Daoy (cell line): ENCODE results near the gene UQCRC1. TPM values are rescaled to one million over a fixed set of nuclear protein-coding genes. Genes with fewer than 3 reads are reported as not detected.

Source experiments
- DNase-seq: peaks from one replicate; pipeline ENCODE4 v3.0.0-alpha.2; 2015; ENCODE audit warnings: low read depth
- total RNA-seq: library from RNA; depleted of rRNA; stranded (reverse); fragments of >200 nt; shearing (Covaris generic); gene quantifications from 2 replicates; pipeline ENCODE4 v1.2.3, GENCODE V29; 2014

UQCRC1 gene
- total RNA-seq, 1 experiment from 2014 or later, result 336 TPM

DNA sequence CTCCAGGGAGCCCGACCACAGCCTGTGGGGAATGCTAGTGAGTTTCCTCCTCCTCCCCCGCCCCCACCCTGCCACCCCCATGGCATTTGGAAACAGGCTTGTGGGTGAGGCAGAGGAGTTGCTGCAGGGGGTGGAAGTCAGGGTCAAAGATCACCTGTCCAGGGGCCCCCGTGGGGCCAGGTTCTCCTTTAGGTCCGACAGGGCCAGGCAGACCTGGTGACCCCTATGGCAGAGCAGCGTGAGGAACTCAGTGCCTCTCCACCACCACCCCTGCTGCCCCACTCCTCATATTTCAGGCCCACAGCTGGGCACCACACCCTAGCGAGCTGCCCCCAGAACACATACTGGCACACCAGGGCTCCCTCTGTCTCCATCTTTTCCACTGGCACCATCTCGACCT, 36.9 kb downstream of the UQCRC1 start:
- no peak for DNase-seq

DNA sequence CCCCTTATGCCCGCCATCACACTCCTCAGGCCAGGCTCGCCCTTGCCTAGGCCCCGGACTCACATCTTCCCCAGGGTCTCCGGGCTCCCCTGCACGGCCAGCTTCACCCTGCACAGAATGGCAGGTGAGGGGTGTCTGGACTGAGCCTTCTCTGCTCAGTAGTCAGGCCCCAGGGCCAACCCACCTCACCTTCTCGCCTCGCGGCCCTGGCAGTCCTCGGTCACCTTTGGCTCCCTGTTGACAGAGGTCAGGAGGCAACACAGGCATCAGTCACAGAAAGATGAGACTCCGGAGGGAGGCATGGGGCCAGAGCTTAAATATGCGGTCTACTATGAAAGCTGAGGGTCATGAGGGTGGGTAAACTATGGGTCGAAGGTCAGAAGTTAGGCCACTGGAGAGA, 37.5 kb downstream of the UQCRC1 start:
- no peak for DNase-seq

DNA sequence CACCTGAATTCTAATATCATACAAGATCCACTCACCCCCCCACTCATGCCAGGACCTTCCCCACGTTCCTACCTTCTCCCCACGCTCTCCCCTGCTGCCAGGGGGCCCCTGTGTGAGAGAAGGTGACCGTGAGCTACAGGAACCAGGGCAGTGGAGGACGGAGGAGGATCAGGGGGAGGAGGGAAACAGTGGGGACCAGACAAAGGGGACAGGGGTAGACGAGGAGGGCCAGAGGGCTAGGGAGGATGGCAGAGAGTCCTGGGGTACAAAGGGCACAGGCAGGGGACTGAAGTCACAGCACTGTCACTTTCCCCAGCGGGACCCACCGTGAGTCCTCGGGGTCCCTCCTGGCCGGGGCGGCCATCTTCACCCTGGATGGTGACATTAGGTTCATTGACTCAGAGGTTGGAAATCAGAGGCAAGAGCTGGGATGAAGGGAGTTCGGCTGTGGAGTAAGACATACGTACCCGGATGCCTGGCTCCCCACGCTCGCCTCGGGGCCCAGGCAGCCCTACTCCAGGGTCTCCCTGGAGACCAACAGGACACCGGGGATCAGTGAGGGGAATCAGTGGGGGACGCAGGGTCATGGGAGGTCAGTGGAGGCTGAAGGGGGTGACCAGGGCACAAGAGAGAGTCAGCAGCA, 39.5 kb downstream of the UQCRC1 start:
- no peak for DNase-seq

DNA sequence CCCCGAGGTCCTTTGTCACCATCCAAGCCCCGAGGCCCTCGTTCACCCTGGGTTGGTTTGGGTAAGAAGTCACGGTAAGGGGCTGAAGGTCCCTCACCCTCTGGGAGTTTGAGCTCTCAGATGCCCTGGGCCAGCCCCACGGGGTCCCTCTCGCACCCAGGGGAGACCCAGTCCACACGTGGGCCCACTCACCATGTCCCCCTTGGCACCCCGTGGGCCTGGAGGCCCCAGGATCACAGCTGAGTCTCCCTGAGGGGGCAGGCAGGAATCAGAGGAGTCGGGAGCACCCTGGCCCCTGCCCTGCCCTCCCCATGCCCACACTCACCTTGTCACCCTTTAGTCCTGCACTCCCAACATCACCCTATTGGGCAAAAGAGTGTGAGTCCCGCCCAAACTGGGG, 40.0 kb downstream of the UQCRC1 start:
- no peak for DNase-seq

DNA sequence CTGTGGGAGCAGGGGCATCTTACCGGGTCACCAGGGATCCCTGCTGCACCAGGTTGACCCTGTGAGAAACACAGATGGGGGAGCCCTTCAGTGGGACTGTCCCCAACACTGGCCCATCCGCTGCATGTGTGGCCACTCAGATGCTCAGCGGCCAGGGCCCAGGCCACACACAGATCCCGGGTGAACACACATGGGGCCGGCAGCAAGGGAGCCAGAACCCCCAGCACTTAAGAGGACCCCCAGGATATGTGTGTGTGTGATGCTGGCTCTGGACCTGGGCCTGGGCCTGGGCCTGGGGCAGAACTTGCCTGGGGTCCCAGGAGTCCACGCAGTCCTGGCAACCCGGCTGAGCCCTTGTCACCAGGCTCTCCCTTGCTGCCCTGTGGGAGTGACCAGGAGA, 41.0 kb downstream of the UQCRC1 start:
- no peak for DNase-seq

DNA sequence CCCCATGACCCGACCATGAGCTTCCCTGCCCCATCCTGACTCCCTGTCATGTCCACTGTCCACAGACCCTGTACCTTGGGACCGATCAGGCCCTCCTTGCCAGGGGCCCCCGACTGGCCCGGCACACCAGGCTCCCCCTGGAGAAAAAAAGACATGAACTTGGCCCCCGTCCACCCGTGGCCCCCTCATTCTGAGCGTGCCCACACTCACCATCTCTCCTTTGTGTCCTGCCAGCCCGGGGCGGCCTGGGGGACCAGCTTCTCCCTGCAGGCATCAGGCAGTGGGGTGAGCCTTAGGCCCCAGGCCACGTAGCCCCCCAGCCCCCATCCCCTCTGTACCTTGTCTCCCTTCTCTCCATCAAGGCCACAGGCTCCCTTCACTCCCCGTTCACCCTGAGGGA, 41.9 kb downstream of the UQCRC1 start:
- DNase-seq, result no peak

DNA sequence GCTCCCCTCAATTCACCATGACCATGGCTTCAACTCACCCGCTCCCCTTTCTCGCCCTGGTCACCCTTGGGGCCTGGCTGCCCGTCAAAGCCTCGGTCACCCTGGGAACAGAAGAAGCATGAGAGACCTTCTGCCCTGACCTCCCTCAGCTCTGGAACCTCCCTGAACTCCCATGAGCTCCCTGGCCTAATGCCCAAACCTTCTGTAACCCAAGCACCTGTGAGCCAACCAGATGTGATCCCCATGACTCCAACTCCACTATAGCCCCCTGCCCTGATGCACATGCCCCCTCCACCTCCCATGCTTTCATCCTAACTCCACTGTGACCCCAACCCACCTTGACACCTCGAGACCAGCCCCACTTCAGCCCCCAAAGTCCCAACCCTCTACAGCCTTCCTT, 42.4 kb downstream of the UQCRC1 start:
- DNase-seq, result no peak

DNA sequence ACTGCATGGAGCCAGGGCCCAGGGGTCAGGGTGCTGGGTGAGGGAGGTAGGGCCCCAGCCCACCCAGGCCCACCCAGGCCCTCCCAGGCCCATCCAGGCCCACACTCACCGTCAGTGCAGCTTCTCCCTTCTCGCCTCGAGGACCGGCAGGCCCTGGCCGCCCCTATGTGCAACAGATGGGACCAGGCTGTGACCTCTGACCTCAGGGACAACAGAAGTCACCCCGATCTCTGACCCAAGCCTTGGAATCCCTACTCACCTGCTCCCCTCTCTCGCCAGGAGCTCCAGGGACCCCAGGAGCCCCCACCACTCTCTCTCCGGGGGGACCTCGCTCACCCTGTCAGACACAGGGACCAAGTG, 43.1 kb downstream of the UQCRC1 start:
- DNase-seq, result no peak

DNA sequence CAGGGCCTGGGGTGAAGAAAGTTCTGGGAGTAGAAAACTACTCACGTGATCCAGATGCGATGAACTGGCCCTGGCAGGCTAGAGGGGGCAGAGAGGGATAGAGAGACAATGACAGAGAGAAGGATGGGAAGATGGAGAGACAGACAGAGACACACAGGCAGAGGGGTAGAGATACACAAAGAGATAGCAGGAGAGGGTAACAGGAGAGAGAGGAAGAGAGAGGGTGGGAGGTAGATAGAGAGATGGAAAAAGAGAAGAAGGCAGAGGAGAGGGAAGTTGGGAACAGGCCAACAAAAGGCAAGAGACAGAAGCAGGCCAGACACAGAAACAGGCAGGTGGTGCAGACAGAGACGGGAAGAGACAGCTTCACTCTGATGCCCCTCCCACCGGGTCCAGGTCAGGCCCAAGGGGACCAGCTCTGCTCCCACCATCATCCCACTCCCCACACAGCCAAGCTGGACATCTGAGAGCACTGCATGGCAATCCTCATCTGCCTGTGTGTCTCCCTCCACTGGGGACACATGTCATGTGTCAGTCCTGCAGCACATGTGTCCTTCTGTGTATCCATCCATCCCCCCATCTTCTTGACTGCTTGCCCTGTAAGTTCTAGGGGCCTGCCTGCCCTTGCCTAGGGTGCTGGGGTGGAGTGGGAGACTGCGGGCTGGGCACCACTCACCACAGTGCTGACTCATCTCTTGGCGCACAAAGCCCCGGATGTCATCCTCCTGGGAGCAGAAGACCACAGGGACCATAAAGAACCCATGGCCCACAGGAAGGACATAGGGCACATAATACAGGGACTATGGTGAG, 43.6 kb downstream of the UQCRC1 start:
- peak; percentile 86 for DNase-seq

DNA sequence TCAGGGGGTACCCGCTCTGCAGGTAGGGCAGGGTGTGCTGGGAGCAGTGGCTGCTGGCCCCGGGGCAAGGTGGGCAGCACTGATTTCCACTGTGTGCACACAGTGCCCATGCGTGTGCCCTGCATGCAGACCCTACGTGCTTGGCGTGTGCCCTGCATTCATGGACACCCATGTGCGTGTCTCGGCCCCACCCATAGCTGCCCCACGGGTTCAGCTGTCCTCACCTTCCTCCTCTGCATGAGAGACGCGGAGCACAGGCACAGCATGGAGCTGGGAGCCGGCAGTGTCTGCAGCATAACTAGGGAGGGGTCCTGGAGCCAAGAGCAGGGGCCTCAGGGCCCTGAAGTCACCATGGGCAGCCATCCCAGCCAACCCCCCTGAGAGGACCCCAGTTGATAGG, 44.3 kb downstream of the UQCRC1 start:
- DNase-seq, result no peak

DNA sequence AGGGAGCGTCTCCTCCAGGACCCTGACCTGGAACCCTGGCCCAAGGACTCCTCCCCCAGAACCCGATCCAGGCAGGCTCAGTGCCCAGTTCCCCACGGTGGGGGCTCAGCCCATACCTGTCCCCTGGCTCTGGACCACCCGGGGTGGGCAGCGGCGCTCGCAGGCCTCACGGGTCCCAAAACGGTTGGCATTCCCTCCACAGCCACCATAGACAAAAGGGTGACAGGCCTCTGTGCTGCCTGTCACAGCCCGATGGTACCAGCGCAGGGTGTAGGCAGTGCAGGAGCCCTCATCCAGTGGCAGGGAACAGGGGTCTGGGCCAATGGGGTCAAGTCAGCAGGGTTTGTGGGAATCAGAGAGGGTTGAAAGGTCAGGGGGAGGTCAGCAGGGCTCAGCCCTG, 44.8 kb downstream of the UQCRC1 start:
- no peak for DNase-seq

DNA sequence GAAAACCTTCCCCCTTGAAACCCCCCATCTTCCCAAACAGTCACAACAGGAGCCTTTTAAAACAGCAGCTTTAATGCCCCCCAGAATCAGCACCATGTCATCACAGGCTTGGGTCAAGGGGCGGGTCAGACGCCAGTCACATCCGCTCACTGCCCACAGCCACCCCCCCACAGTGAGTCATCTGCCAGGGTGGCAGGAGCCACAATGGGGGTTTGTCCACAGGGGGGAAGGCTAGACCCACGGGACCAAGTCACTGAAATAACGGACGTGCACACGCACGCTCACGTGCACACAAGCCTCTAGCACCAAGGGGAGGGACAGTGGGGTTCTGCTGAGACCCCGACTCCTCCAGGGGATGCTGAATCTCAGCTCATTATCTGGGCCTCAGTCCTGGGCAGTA, 45.4 kb downstream of the UQCRC1 start:
- peak; percentile 92 for DNase-seq

DNA sequence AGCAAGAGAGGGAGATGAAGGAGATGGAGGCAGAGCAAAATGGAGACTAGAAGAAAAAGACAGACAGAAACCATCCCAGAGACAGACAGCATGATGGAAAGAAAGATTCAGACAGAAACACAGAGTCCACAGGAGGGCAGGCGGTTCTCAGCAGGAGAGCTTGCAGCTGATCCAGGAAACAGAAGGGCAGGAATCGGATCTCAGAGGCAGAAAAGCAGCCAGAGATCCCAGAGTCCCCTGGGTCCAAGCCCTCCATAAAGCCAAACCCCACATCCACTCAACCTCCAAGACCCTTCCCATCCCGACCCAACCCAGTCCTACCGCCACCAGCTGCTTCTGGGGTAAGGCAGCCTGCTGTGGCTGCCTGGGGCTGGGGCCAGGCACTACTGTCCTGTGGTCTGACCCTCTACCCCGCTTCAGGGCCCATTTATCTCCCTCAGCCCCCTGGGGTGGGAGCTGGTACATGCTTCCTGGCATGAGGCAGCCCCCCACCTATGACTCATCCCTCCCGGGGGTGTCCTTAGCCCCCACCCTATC, 46.0 kb downstream of the UQCRC1 start, which contains the start of gene UCN2:
Gene UCN2 (minus strand): TSS at position 400 of the 537 bp plus-strand sequence. CDS start 657 bp downstream, outside the sequence.
- peak; percentile 58 for DNase-seq

DNA sequence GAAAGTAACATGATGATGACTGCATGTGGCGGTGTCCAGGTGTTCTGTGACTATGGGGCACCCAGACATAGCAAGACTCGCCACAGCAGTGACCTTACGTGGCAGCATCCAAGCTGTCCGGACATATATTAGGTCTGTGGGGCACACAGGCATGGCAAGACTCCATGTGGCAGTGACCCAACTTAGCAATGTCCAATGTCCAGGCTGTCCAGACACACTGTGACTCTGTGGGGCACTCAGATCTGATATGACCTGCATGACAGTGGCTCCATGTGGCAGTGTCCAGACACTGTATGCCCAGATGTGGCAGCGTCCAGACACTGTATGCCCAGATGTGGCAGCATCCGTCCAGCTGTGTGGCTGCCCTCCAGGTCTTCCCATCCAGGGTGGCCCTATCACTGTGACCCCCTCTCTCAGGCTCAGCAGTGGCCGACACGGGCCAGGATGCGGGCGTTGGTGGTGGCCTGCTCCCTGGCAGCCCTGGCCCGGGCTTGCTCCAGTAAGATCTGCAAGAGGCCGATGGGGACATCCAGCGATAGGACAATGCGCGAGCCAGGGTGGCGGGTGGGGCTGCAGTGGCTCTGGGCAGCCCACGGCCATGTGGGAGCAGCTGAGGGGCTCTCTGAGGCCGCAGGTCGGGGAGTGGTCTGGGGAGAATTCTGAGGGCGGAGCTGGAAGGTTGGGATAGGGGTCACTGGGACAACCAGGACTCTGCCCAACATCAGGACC, 46.9 kb downstream of the UQCRC1 start:
- DNase-seq, result no peak

DNA sequence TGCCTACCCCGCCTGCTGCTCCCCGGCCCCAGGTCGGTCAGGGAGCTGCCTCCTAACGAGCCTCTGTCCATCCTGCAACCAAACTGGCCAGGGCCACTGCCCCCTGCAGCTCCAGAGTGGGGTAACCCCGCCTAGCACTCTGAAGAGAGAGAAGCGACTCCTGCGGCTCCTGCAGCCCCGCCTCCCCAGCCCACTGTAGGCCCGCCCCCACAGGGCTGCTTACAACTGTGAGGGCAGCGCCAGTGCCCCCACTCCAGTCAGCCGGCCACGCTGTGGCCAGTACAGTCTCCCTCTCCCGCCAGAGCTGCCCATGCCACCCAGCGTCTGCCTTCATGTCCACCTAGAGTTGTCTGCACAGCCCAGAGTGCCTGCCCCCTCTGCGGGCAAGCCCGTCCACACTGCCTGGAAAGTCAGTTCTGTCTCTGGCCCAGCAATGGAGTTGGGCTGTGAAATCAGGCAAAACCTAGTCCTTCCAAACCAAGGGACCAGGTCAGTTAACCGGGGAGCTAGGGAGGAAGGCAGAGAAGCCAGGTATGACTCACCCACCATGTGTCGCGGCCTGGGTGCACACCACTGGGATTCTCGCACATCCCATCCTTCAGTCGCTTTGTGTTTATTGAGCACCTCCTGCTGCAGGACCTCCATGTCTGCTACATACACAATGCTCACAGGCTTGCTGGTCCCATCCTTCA, 48.3 kb downstream of the UQCRC1 start:
- DNase-seq, result peak; percentile 75

DNA sequence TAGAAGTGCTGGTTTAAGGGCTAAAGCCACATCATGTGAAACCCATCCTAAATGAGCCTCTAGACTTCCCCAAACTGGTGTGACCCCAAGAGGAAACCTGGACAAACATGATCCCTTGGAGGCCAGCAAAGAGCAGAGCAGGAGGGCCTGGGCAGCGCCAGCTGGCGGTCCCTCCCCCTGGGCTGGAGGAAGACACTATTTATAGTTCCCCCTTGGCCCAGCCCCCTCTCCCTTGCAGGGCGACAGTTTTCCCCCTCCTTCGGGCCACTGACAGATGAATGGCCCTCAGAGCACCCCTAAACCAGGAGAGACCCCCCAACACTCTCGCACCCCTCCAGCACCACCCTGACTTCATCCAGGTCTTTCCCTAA, 48.8 kb downstream of the UQCRC1 start:
- no peak for DNase-seq

DNA sequence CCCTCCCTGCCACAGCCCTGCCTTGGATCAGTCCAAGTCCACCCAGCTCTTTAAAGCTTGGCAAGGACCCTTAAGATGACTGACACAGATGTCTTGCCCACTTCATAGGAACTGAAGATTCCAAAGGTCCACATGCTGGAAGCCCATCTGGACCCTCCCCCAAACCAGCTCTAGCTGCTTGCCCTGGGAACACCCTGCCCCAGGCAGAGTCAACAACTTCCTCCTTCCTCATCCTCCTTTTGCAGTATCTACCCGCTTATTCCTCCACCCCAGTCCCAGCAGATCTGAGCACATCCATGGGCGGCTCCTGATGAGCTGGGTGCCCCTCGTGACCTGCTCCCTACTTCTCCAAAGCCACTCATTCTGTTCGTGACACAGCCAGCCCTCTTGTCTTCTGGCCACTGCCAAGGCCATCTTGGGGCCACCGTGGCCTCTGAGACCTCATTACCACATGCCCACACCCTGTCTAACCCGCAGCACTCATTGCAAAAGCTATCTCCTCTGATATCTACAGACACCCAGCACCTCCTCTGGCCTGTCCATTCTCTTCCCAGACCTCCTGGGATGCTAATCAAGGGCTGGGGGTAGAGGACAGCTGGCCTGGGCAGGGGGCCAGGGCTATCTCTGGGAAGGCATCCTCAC, 50.8 kb downstream of the UQCRC1 start:
- DNase-seq, result no peak

DNA sequence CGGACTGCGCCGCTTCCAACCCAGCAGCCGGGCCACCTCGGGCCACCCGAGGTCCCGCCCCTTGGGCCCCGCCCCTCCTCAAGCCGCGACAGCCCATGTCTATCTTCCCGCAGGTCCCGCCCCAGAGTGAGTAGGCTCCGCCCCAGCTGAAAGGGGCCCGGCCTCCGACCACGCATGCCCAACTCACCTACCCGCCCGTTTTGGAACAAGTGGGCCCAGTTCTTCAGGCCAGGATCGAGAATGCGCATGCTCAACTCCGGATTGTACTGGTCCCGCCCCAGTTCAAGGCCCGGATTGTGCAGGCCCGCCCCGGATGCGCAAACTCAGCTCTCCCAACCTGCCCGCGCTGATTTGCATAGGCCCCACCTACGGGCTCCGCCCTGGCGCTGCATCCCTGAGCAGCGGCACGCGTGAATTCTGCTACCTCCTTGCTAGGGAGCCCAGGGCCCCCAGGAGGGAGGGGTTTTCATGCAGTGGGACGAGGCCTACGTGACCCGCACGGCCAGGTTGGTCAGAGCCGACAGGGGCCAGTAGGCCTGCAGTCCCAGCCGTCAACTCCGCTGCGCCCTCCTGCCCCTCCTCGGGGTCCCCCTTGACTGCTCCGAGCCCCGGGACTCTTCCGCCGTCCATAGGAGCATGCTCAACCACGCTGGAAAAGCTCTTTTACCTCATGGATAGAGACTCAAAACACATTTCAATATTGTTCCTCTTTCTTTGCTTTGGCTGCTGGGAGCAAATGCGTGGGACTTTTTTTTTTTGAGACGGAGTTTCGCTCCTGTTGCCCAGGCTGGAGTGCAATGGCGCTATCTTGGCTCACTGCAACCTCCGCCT, 52.4 kb downstream of the UQCRC1 start, which contains the start of gene PFKFB4:
Gene PFKFB4 (minus strand): TSS at position 8 of the 831 bp plus-strand sequence. CDS start 26 bp downstream, outside the sequence.
- peak; percentile 98 for DNase-seq

DNA sequence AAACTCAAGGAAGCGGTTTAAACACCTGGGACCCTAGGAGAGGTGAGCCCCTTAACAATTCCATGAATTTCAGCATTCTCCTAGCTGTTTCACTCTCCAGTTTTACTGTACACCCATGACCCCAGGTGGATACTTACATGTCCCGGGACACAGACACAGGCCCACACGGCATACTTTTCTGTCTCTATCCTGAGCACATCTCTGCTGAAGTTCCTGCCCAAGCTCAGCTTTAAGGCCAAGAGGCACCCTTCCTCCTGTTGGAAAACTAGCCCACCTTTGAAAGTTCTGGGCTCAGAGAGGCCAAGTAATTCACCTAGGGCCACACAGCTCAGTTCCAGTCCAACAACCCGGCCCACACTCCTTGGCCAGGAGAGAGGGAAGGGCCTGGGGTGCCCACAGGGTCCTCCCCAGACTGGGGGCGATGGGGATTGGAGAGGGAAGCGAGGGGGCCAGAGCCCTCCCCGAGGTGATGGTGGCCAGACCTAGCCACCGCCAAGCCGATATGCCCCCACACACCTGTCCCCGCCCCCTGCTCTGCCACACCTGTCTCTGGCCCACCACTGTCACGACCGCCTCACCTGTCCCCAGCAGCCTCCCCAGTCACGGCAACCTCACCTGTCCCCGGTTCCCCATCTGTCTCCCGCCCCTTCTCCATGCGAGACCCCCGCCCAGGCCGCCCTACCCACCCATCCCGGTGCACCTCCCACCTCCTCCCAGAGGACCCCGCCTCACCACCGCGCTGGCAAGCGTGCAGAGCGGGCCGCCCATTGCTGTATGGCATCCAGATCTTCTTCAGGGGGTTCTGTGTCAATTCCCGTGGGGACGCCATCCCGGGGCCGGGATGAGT, 53.3 kb downstream of the UQCRC1 start:
- DNase-seq, result no peak
